ENCODE results near the gene HDAC11.

GRCh38 chr3:13501056-13501455, 20.9 kb downstream of the HDAC11 start:
- TF ChIP-seq CTCF (IDR thresholded peaks at IDR 0.05): no peak
- TF ChIP-seq ATF3 (CRISPR knock-in tag; conservative IDR thresholded peaks at IDR 0.05): no peak
- no peak for TF ChIP-seq GTF2I (CRISPR knock-in tag; conservative IDR thresholded peaks at IDR 0.05)
- TF ChIP-seq NFYB (CRISPR knock-in tag; conservative IDR thresholded peaks at IDR 0.05; ENCODE audit: low read depth): no peak
- TF ChIP-seq FOXP1 (CRISPR knock-in tag; IDR thresholded peaks at IDR 0.05; ENCODE audit: borderline replicate concordance): no peak
- no peak for TF ChIP-seq MLX (CRISPR knock-in tag; IDR thresholded peaks at IDR 0.05)
